DOHH2 (cell line): ENCODE data around the gene IGFALS.

Source experiments
- CTCF ChIP-seq: fragments of 200-600 bp; sonication (generic); IDR thresholded peaks from one replicate; pipeline ENCODE4 v1.5.1; 2014; ENCODE audit warnings: antibody characterized with exemption, mild to moderate bottlenecking, low read depth, low read length; ENCODE audit not compliant: poor library complexity, severe bottlenecking
- EZH2phosphoT487 ChIP-seq: fragments of 200-600 bp; sonication (generic); IDR thresholded peaks from 2 replicates; pipeline ENCODE4 v1.6.1; 2017; ENCODE audit warnings: borderline replicate concordance, mild to moderate bottlenecking, antibody characterized with exemption, low read length, moderate library complexity, mixed read lengths

- TF ChIP-seq CTCF (no peak), EZH2phosphoT487 (no peak)
These were observed 841 bp upstream of the IGFALS start for GRCh38 chr16:1794221-1794871.
